SK-N-MC (cell line): Measurements from ENCODE around the gene NMS.

Source experiments
- DNase-seq: peaks from one replicate; pipeline ENCODE4 v3.0.0-alpha.2; 2011; ENCODE audit warnings: low read depth, low spot score
- H3K27ac ChIP-seq: fragments of 200-600 bp; sonication (generic); 2 replicates; pipeline ENCODE4 v1.5.1; 2016; ENCODE audit warnings: mixed run types
- H3K36me3 ChIP-seq: fragments of 200-600 bp; sonication (generic); 2 replicates; pipeline ENCODE4 v1.6.1; 2017; ENCODE audit warnings: antibody characterized with exemption, low read length, mixed read lengths; ENCODE audit not compliant: insufficient read depth
- H3K4me3 ChIP-seq: fragments of 200-600 bp; sonication (generic); 2 replicates; pipeline ENCODE4 v1.5.1; 2016
- H3K9ac ChIP-seq: fragments of 200-600 bp; sonication (generic); 2 replicates; pipeline ENCODE4 v1.8.0; 2017; ENCODE audit warnings: mixed run types, mixed read lengths; ENCODE audit not compliant: insufficient read length
- H3K9me3 ChIP-seq: fragments of 200-600 bp; sonication (generic); 2 replicates; pipeline ENCODE4 v1.6.1; 2017; ENCODE audit warnings: low read depth, mild to moderate bottlenecking, antibody characterized with exemption, low read length, moderate library complexity, mixed read lengths
- EZH2 ChIP-seq: fragments of 200-600 bp; sonication (generic); IDR thresholded peaks from one replicate; pipeline ENCODE4 v1.6.1; 2017; ENCODE audit warnings: antibody characterized with exemption
- FOXP2 ChIP-seq: optimal IDR thresholded peaks from 2 replicates; pipeline ENCODE3; 2011; ENCODE audit warnings: mild to moderate bottlenecking, moderate library complexity; ENCODE audit not compliant: insufficient read depth; ENCODE audit errors: extremely low read length, control extremely low read depth
- POLR2AphosphoS5 ChIP-seq: IDR thresholded peaks from 2 replicates; pipeline ENCODE4 v1.6.1; 2012; ENCODE audit warnings: mild to moderate bottlenecking, low read depth, low read length, borderline replicate concordance

Gene NMS, protein sequence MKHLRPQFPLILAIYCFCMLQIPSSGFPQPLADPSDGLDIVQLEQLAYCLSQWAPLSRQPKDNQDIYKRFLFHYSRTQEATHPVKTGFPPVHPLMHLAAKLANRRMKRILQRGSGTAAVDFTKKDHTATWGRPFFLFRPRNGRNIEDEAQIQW

GRCh38 chr2:100470182-100470581, at the start of gene NMS:
NMS (plus strand) TSS chr2:100470482; CDS start chr2:100470489, 7 bp downstream.
- Histone ChIP-seq H3K9me3 (no peaks in the 10 kb centered on the region), H3K36me3 (no peaks in the 10 kb centered on the region), H3K9ac (no peak within 1 kb of the TSS), H3K4me3 (no peak within 1 kb of the TSS), H3K27ac (no peak within 1 kb of the TSS)
- TF ChIP-seq EZH2 = no peak
- no peak for TF ChIP-seq POLR2AphosphoS5
- TF ChIP-seq FOXP2 = no peak
- DNase-seq = no peak

DNA sequence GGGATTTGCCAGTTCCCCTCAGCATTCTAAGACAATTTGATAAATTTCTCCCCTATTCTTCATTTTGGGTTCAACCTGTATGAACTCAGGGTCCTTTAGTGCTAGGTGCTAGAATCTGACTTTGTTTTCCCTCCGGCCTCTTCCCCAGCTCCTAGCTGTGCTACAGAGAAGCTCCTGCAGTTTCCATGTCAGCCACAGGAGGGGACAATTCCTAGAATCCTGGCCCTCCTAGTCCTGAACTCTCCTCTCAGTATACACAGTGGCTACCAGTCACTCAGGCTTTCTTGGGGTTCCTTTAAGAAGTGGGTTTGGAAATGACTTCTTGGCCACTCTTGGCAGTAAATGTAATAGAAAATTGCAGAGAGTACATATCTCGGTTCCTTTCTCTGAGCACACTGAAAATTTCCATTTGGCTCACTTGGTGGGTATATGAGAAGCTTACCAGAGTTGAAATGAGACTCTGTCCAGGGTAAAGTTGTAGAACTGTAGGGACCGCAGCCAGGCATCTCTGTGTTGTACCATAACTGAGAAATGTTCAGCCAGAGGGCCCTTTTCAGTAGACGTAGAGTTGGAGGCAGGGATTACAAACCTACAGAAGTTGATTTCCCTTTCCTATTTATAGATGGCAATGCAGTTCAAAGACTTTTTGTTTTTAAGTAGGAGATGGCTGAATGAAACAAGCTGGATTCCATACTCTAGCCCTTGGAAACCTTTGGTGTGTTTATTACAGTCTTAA, 47.8 kb upstream of the NMS start:
- no peak for DNase-seq
- TF ChIP-seq FOXP2 (no peak), POLR2AphosphoS5 (no peak), EZH2 (no peak)
- H3K9me3 ChIP-seq = no peaks in the 10 kb centered on the region
- H3K36me3 ChIP-seq = no peaks in the 10 kb centered on the region
- no peak overlapping the region for H3K9ac ChIP-seq
- no peak overlapping the region for H3K4me3 ChIP-seq
- H3K27ac ChIP-seq = no peak overlapping the region

DNA sequence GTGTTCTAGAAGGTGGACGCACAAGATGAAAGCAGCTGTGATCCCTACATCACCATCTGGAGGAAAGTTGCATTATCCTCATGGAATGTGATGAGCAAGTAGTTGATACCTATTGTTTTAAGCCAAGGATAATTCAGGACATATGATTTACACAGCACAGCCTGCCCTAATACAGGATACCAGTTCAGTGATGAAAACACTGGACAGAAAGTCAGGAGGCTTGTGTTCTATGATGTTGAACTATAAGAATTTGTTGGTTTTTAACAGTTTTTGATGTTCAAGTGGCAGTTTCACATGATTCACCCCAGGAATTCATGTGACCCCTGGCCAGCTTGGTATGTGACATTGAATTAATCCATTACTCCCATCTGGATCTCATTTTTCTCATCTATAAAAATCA, 46.7 kb upstream of the NMS start:
- no peak overlapping the region for H3K4me3 ChIP-seq
- DNase-seq = no peak
- H3K9ac ChIP-seq = no peak overlapping the region
- H3K9me3 ChIP-seq = no peaks in the 10 kb centered on the region
- no peak overlapping the region for H3K27ac ChIP-seq
- H3K36me3 ChIP-seq = no peaks in the 10 kb centered on the region
- TF ChIP-seq POLR2AphosphoS5 = no peak
- no peak for TF ChIP-seq EZH2
- TF ChIP-seq FOXP2 = no peak

- H3K9ac ChIP-seq = no peak overlapping the region
- H3K36me3 ChIP-seq = no peaks in the 10 kb centered on the region
- no peaks in the 10 kb centered on the region for H3K9me3 ChIP-seq
These were observed 45.9 kb upstream of the NMS start for GRCh38 chr2:100424277-100424875.

DNA sequence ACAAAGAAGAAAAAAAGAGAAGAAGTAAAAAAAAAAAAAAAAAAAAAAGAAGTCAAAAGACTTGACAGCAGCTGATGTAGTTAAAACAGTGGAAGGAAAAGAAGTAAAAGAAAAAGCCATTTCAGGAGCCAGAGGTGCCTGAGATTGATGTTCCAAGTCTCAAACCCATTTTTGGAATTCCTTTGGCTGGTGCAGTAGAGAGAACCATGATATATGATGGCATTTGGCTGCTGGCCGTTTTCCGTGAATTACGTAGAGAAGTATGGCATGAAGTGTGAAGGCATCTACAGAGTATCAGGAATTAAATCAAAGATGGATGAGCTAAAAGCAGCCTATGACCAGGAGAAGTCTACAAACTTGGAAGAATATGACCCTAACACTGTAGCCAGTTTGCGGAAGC, 45.2 kb upstream of the NMS start:
- no peak for DNase-seq
- H3K9me3 ChIP-seq = no peaks in the 10 kb centered on the region
- no peak overlapping the region for H3K9ac ChIP-seq
- H3K4me3 ChIP-seq = no peak overlapping the region
- no peak for TF ChIP-seq EZH2
- TF ChIP-seq POLR2AphosphoS5 = no peak
- no peak for TF ChIP-seq FOXP2
- no peak overlapping the region for H3K27ac ChIP-seq
- H3K36me3 ChIP-seq = no peaks in the 10 kb centered on the region

More at GRCh38 chr2:100424277-100424875, 45.9 kb upstream of the NMS start:
- Histone ChIP-seq H3K27ac (no peak overlapping the region), H3K4me3 (no peak overlapping the region)
- no peak for TF ChIP-seq FOXP2
- TF ChIP-seq EZH2 = no peak
- TF ChIP-seq POLR2AphosphoS5 = no peak
- no peak for DNase-seq

GRCh38 chr2:100425573-100426383, 44.5 kb upstream of the NMS start:
- Histone ChIP-seq H3K9ac (no peak overlapping the region), H3K4me3 (no peak overlapping the region), H3K27ac (no peak overlapping the region), H3K9me3 (no peaks in the 10 kb centered on the region), H3K36me3 (no peaks in the 10 kb centered on the region)
- no peak for TF ChIP-seq EZH2
- no peak for TF ChIP-seq POLR2AphosphoS5
- no peak for TF ChIP-seq FOXP2
- DNase-seq = no peak

GRCh38 chr2:100426384-100426720, 43.9 kb upstream of the NMS start:
- H3K9ac ChIP-seq = no peak overlapping the region
- TF ChIP-seq FOXP2 (no peak), POLR2AphosphoS5 (no peak), EZH2 (no peak)
- DNase-seq = no peak

DNA sequence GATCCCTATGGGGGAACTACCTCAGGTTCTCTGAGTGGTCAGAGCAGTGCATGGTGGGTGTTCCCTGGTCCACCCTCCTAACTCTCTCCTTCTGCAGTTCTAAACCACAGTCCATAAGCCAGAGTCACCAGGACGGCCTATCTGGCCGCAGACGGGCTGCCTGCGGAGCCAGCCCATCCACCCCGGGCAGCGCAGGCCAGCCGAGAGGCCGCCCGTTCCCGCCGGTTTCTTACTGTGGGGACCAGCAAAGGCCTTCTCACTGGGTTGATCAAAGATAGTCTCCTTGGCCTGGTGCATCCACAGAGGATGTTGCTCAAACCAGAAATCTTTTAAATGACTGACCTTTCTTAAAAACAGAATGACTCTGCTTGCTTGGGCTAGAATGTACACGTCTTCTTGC, 43.2 kb upstream of the NMS start:
- no peak for TF ChIP-seq FOXP2
- TF ChIP-seq EZH2 = no peak
- TF ChIP-seq POLR2AphosphoS5 = no peak
- Histone ChIP-seq H3K36me3 (no peaks in the 10 kb centered on the region), H3K27ac (no peak overlapping the region), H3K4me3 (no peak overlapping the region), H3K9ac (no peak overlapping the region), H3K9me3 (no peaks in the 10 kb centered on the region)
- no peak for DNase-seq

More at GRCh38 chr2:100426384-100426720, 43.9 kb upstream of the NMS start:
- Histone ChIP-seq H3K36me3 (no peaks in the 10 kb centered on the region), H3K4me3 (no peak overlapping the region), H3K9me3 (no peaks in the 10 kb centered on the region), H3K27ac (no peak overlapping the region)
